HepG2 (cell line): ENCODE results near the gene M1AP. TPM values are rescaled to one million over a fixed set of nuclear protein-coding genes. Genes with fewer than 3 reads are reported as not detected.

Source experiments
- ATAC-seq: fragments of 200-7000 bp; cut with Tn5 transposase; 3 replicates; pipeline ENCODE4 v1.9.1; 2020; ENCODE audit warnings: mild to moderate bottlenecking, moderate library complexity
- BruUV-seq: library from RNA; stranded (reverse); fragments of 400-500 nt; replicated peaks from 2 replicates; lab custom pipeline; 2021; lab: Mats Ljungman, UMichigan
- CTCF ChIA-PET: fragments of 300-600 bp; formaldehyde crosslinking; extraction: SDS; loops from one replicate; lab custom pipeline; 2021; ENCODE audit warnings: low total read pairs, inconsistent platforms, low intra/inter-chr PET ratio; lab: Yijun Ruan, JAX
- POLR2A ChIA-PET: fragments of 350-600 bp; sonication (Branson Sonifier 250); formaldehyde crosslinking; loops from one replicate; lab custom pipeline; 2020; ENCODE audit warnings: antibody characterized with exemption, inconsistent platforms; lab: Yijun Ruan, JAX
- DNase-seq: peaks from one replicate; pipeline ENCODE4 v3.0.0-alpha.2; 2015; ENCODE audit warnings: low spot score
- FAIRE-seq: peaks from 3 replicates; lab custom pipeline; 2011; peaks lifted over from hg19 to GRCh38; lab: Jason Lieb, UNC
- H2AFZ ChIP-seq: one replicate; pipeline ENCODE4 v1.6.1; 2011; ENCODE audit warnings: low read length, inconsistent platforms
- H3K27ac ChIP-seq: fragments of 300-600 bp; 3 replicates; pipeline ENCODE4 v1.8.0; 2011; ENCODE audit warnings: mixed run types, mild to moderate bottlenecking, mixed read lengths, low read length, inconsistent platforms; ENCODE audit not compliant: insufficient read depth; ENCODE audit errors: extremely low read length
- H3K27me3 ChIP-seq, 2 experiments: fragments of 200-600 bp in 1 of 2; 2 replicates in 1 of 2; 3 replicates in 1 of 2; pipeline versions ENCODE4 v1.6.0 to v1.8.0; 2011; ENCODE audit warnings: low read length in 2 of 2, mild to moderate bottlenecking in 2 of 2, moderate library complexity in 2 of 2, inconsistent platforms in 1 of 2; ENCODE audit not compliant: insufficient read depth in 2 of 2, control insufficient read depth in 1 of 2
- H3K36me3 ChIP-seq, 2 experiments: fragments of 200-600 bp in 1 of 2; replicated peaks in 1 of 2; 2 replicates in 1 of 2; 3 replicates in 1 of 2; pipeline versions ENCODE4 v1.5.1 to v1.8.0; 2011; ENCODE audit warnings: low read length in 2 of 2, inconsistent platforms in 1 of 2; ENCODE audit not compliant: insufficient read depth in 2 of 2, control insufficient read depth in 1 of 2
- H3K4me1 ChIP-seq: 2 replicates; pipeline ENCODE4 v1.5.1; 2012; ENCODE audit warnings: low read length, inconsistent platforms; ENCODE audit not compliant: insufficient read depth
- H3K4me2 ChIP-seq: 2 replicates; pipeline ENCODE4 v1.6.0; 2011; ENCODE audit warnings: low read depth, low read length, inconsistent platforms
- H3K4me3 ChIP-seq, 3 experiments: fragments of 200-600 bp in 1 of 3; sonication (generic), shearing (Covaris generic) in 1 of 3; replicated peaks in 1 of 3; 2 replicates each; pipeline ENCODE4 v1.5.1; 2011 to 2016; ENCODE audit warnings: low read length in 3 of 3, inconsistent platforms in 2 of 3, low read depth in 2 of 3, mild to moderate bottlenecking in 2 of 3, control low read depth in 1 of 3, mixed read lengths in 1 of 3; ENCODE audit not compliant: insufficient read depth in 1 of 3
- H3K79me2 ChIP-seq: one replicate; pipeline ENCODE4 v1.6.1; 2011; ENCODE audit warnings: low read length, inconsistent platforms; ENCODE audit not compliant: insufficient read depth
- H3K9ac ChIP-seq: 2 replicates; pipeline ENCODE4 v1.6.0; 2011; ENCODE audit warnings: mild to moderate bottlenecking, low read depth, low read length, inconsistent platforms; ENCODE audit not compliant: insufficient read depth
- H3K9me3 ChIP-seq: 2 replicates; pipeline ENCODE4 v1.5.1; 2012; ENCODE audit warnings: mild to moderate bottlenecking, low read length
- H4K20me1 ChIP-seq: 2 replicates; pipeline ENCODE4 v1.6.0; 2011; ENCODE audit warnings: inconsistent platforms, mild to moderate bottlenecking, low read length, moderate library complexity; ENCODE audit not compliant: insufficient read depth
- RNF219 ChIP-seq: sonication (generic); formaldehyde crosslinking; IDR thresholded peaks from 2 replicates; pipeline ENCODE4 v1.5.0; 2020; ENCODE audit warnings: mild to moderate bottlenecking, missing genetic modification reagents
- TRIM24 ChIP-seq: sonication (generic); formaldehyde crosslinking; IDR thresholded peaks from 2 replicates; pipeline ENCODE4 v1.8.0; 2022; ENCODE audit warnings: mild to moderate bottlenecking, missing genetic modification reagents
- ZNF382 ChIP-seq: sonication (generic); formaldehyde crosslinking; IDR thresholded peaks from 2 replicates; pipeline ENCODE4 v1.5.0; 2020; ENCODE audit warnings: missing genetic modification reagents, mild to moderate bottlenecking, borderline replicate concordance
- WGBS: methylation state at CpG from one replicate; pipeline ENCODE4 v1.1.6; 2017; ENCODE audit warnings: low lambda C conversion rate; 5-methylcytosine and 5-hydroxymethylcytosine counted together
- in situ Hi-C: cut with HindIII; loops from 2 replicates; pipeline ENCODE4 v1.10.0; 2017; ENCODE audit warnings: low pct_unique_long_range_greater_than_20kb; ENCODE audit not compliant: extremely low pct_ligation_motif_present
- intact Hi-C: fragments of 100-400 bp; cut with micrococcal nuclease; formaldehyde crosslinking; loops from one replicate; pipeline ENCODE4 v1.10.0; 2022; ENCODE audit not compliant: unreplicated experiment
- polyA plus RNA-seq, 8 experiments: library from polyadenylated mRNA; depleted of rRNA in 3 of 8; stranded (reverse) in 7 of 8; unstranded in 1 of 8; fragments of >200 nt; fragmentation: Illumina TruSeq in 4 of 8; extraction: Trizol in 4 of 8; gene quantifications; 2 replicates each; pipeline versions ENCODE4 v1.2.1 to v1.2.3, GENCODE V29; 2011 to 2016; ENCODE audit warnings: low read depth in 4 of 8, missing spikeins in 1 of 8, mixed read lengths in 1 of 8; ENCODE audit not compliant: insufficient read depth in 1 of 8
- total RNA-seq, 5 experiments: library from RNA; depleted of rRNA; stranded (reverse); fragments of >200 nt; fragmentation: Illumina TruSeq; extraction: Trizol; gene quantifications; 2 replicates each; pipeline ENCODE4 v1.2.3, GENCODE V29; 2016; ENCODE audit warnings: low read depth in 1 of 5

The M1AP gene
- total and polyA plus RNA-seq, 2 of the 13 experiments (the other 11 are each of a cell fraction or from before 2014, with no cell fraction given), result not detected

GRCh38 chr2:74575320-74575719, 72.8 kb downstream of the M1AP start:
- 48% methylated on average over 4 of the region's 4 CpGs for WGBS
- CTCF ChIA-PET, result no interaction called here

More at GRCh38 chr2:74575320-74575719, 72.8 kb downstream of the M1AP start:
- TF ChIP-seq TRIM24, result no peak
- no peak for TF ChIP-seq ZNF382
- TF ChIP-seq RNF219 (CRISPR knock-in tag), result no peak
- DNase-seq (no peak), FAIRE-seq (no peak), ATAC-seq (no peak)
- no peaks in the 10 kb centered on the region for H3K79me2 ChIP-seq
- H3K4me3 ChIP-seq, result no peak overlapping the region
- in situ Hi-C loops, result no loop called here
- H4K20me1 ChIP-seq, result no peaks in the 10 kb centered on the region
- H3K4me2 ChIP-seq, result no peak overlapping the region
- no peaks in the 10 kb centered on the region for H3K9me3 ChIP-seq
- intact Hi-C loops, result no loop called here
- peaks cover 12% of the 10 kb centered on the region for H3K4me1 ChIP-seq
- no TSS peak for BruUV-seq
- H2AFZ ChIP-seq, result no peak overlapping the region
- no peak overlapping the region for H3K9ac ChIP-seq
- H3K27ac ChIP-seq, result no peak overlapping the region
- POLR2A ChIA-PET, result interaction anchor here (2.1 kb wide), 1 partner anchor 46 kb away, joined by 7 read pairs; the partner anchor contains the start of genes AUP1 and HTRA2
- H3K36me3 ChIP-seq, result no peaks in the 10 kb centered on the region
- peaks cover 0 to 27% of the 10 kb centered on the region in 2 experiments; a peak in 4 of 5 replicates for H3K27me3 ChIP-seq
